Measurements from ENCODE around the gene NTM. TPM values are rescaled to one million over a fixed set of nuclear protein-coding genes. Genes with fewer than 3 reads are reported as not detected.

The NTM gene
- total and polyA plus RNA-seq, 2 donors (not counting 3 experiments of a cell fraction or from before 2014, with no cell fraction given) = 1.00 to 1.1 TPM

- H3K9ac ChIP-seq (replicated peaks; ENCODE audit: extremely low read depth, insufficient read depth, low read length) = no peak overlapping the region
- no peaks in the 10 kb centered on the region for H4K20me1 ChIP-seq (replicated peaks; ENCODE audit: control insufficient read depth, extremely low read depth, insufficient read depth, low read length)
- no peaks in the 10 kb centered on the region for H3K9me3 ChIP-seq (replicated peaks; ENCODE audit: control insufficient read depth, insufficient read depth, low read length)
- H3K4me3 ChIP-seq (replicated peaks in 1 of 3; ENCODE audit: insufficient read depth in 1 of 3, low read depth in 1 of 3, low read length in 3 of 3) = no peak overlapping the region
- H3K9me1 ChIP-seq (replicated peaks; ENCODE audit: control insufficient read depth, extremely low read depth, insufficient read depth, low read length) = no peaks in the 10 kb centered on the region
- no peak overlapping the region for H2AFZ ChIP-seq (ENCODE audit: low read depth, low read length)
- no TSS peak for BruUV-seq (replicated peaks)
- H3K27me3 ChIP-seq (ENCODE audit: control insufficient read depth in 2 of 2, insufficient read depth in 2 of 2, low read length in 2 of 2) = no peaks in the 10 kb centered on the region
- ChIA-PET POLR2A (no interaction called here), CTCF (interaction anchor here (0.7 to 4.5 kb wide), 2 partner anchors 59 to 201 kb away, joined by 3 to 26 read pairs; no protein-coding TSS in a partner anchor)
- no peaks in the 10 kb centered on the region for H3K4me1 ChIP-seq (ENCODE audit: control insufficient read depth, extremely low read depth, insufficient read depth, low read length)
- H3K79me2 ChIP-seq (ENCODE audit: control insufficient read depth, insufficient read depth, low read length) = no peaks in the 10 kb centered on the region
- intact Hi-C loops (cut with micrococcal nuclease) (no loop called here), dilution Hi-C loops (cut with MboI; ENCODE audit: extremely low pct_ligation_motif_present, low sequenced_read_pairs) (no loop called here)
- H3K4me2 ChIP-seq (ENCODE audit: insufficient read depth, low read length) = no peak overlapping the region
- DNase-seq (ENCODE audit: low read depth, low spot score) (no peak), FAIRE-seq (no peak)
- no peak overlapping the region for H3K27ac ChIP-seq (ENCODE audit: insufficient read depth, low read depth, low read length)
- no peak for TF ChIP-seq POLR2AphosphoS5 (IDR thresholded peaks at IDR 0.05; ENCODE audit: insufficient read depth, low read depth, low read length)
- no peak for TF ChIP-seq CTCF (IDR thresholded peaks at IDR 0.05; ENCODE audit: extremely low read depth in 1 of 2, insufficient read depth in 1 of 2, low read depth in 1 of 2, low read length in 2 of 2)
- no peaks in the 10 kb centered on the region for H3K36me3 ChIP-seq (ENCODE audit: control insufficient read depth in 2 of 2, extremely low read depth in 1 of 2, insufficient read depth in 2 of 2, low read length in 2 of 2)
These were observed 555.4 kb downstream of the NTM start for GRCh38 chr11:131925829-131926228.

GRCh38 chr11:131928992-131929391, 558.6 kb downstream of the NTM start:
- Histone ChIP-seq H3K9me3 (replicated peaks; ENCODE audit: control insufficient read depth, insufficient read depth, low read length) (no peaks in the 10 kb centered on the region), H3K36me3 (ENCODE audit: control insufficient read depth in 2 of 2, extremely low read depth in 1 of 2, insufficient read depth in 2 of 2, low read length in 2 of 2) (no peaks in the 10 kb centered on the region), H3K9me1 (replicated peaks; ENCODE audit: control insufficient read depth, extremely low read depth, insufficient read depth, low read length) (no peaks in the 10 kb centered on the region), H3K9ac (replicated peaks; ENCODE audit: extremely low read depth, insufficient read depth, low read length) (no peak overlapping the region), H3K4me3 (replicated peaks in 1 of 3; ENCODE audit: insufficient read depth in 1 of 3, low read depth in 1 of 3, low read length in 3 of 3) (no peak overlapping the region), H3K79me2 (ENCODE audit: control insufficient read depth, insufficient read depth, low read length) (no peaks in the 10 kb centered on the region), H3K4me1 (ENCODE audit: control insufficient read depth, extremely low read depth, insufficient read depth, low read length) (no peaks in the 10 kb centered on the region), H2AFZ (ENCODE audit: low read depth, low read length) (no peak overlapping the region), H3K27me3 (ENCODE audit: control insufficient read depth in 2 of 2, insufficient read depth in 2 of 2, low read length in 2 of 2) (no peaks in the 10 kb centered on the region), H3K4me2 (ENCODE audit: insufficient read depth, low read length) (no peak overlapping the region), H3K27ac (ENCODE audit: insufficient read depth, low read depth, low read length) (no peak overlapping the region), H4K20me1 (replicated peaks; ENCODE audit: control insufficient read depth, extremely low read depth, insufficient read depth, low read length) (no peaks in the 10 kb centered on the region)
- TF ChIP-seq EZH2 (IDR thresholded peaks at IDR 0.05; ENCODE audit: borderline replicate concordance, low read depth, low read length, severe bottlenecking) = no peak
- no peak for TF ChIP-seq POLR2A (IDR thresholded peaks at IDR 0.05; ENCODE audit: low read depth, low read length)
- no peak for TF ChIP-seq JUN (IDR thresholded peaks at IDR 0.05; ENCODE audit: borderline replicate concordance, insufficient read depth, insufficient read length, low read depth)
- TF ChIP-seq FOS (IDR thresholded peaks at IDR 0.05; ENCODE audit: borderline replicate concordance, insufficient read depth, low read length) = no peak
- TF ChIP-seq GATA2 (IDR thresholded peaks at IDR 0.05; ENCODE audit: insufficient read depth, insufficient read length, low read depth, low read length) = no peak
- TF ChIP-seq MYC (IDR thresholded peaks at IDR 0.05; ENCODE audit: low read depth, low read length) = no peak
- TF ChIP-seq POLR2AphosphoS5 (IDR thresholded peaks at IDR 0.05; ENCODE audit: insufficient read depth, low read depth, low read length) = no peak
- no peak for TF ChIP-seq CTCF (IDR thresholded peaks at IDR 0.05; ENCODE audit: extremely low read depth in 1 of 2, insufficient read depth in 1 of 2, low read depth in 1 of 2, low read length in 2 of 2)
- TF ChIP-seq, protein P1, sequence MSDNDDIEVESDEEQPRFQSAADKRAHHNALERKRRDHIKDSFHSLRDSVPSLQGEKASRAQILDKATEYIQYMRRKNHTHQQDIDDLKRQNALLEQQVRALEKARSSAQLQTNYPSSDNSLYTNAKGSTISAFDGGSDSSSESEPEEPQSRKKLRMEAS (IDR thresholded peaks at IDR 0.05; ENCODE audit: insufficient read depth, insufficient read length) = no peak
- no TSS peak for BruUV-seq (replicated peaks)
- no peak for DNase-seq (ENCODE audit: low read depth, low spot score)
- intact Hi-C loops (cut with micrococcal nuclease) (no loop called here), dilution Hi-C loops (cut with MboI; ENCODE audit: extremely low pct_ligation_motif_present, low sequenced_read_pairs) (no loop called here)
- POLR2A ChIA-PET = no interaction called here
- no peak for FAIRE-seq
- CTCF ChIA-PET = interaction anchor here (1.0 kb wide), 1 partner anchor 198 kb away, joined by 3 read pairs; no protein-coding TSS in a partner anchor

Data from endothelial cell of umbilical vein (primary cell).